K562 (cell line): ENCODE data around the gene DHPS. TPM values are rescaled to one million over a fixed set of nuclear protein-coding genes. Genes with fewer than 3 reads are reported as not detected.

ENCODE experiments used
- ATAC-seq: fragments of 200-7000 bp; cut with Tn5 transposase; 3 replicates; pipeline ENCODE4 v1.9.1; 2020; ENCODE audit warnings: moderate library complexity
- BruUV-seq: library from RNA; stranded (reverse); fragments of 400-500 nt; replicated peaks from 2 replicates; lab custom pipeline; 2021; lab: Mats Ljungman, UMichigan
- CTCF ChIA-PET: fragments of 300-600 bp; formaldehyde crosslinking; extraction: SDS; loops from one replicate; lab custom pipeline; 2021; ENCODE audit warnings: low intra/inter-chr PET ratio; lab: Yijun Ruan, JAX
- POLR2A ChIA-PET: fragments of 300-600, 350-650 bp; sonication (Branson Sonifier 250); formaldehyde crosslinking; extraction: SDS; loops from one replicate; lab custom pipeline; 2021; ENCODE audit warnings: antibody characterized with exemption, inconsistent platforms; lab: Yijun Ruan, JAX
- DNase-seq, 4 experiments: peaks; one replicate each; pipeline versions ENCODE4 v3.0.0 to v3.0.0-alpha.2; 2011 to 2018; ENCODE audit warnings: low spot score in 3 of 4, mixed read lengths in 3 of 4; ENCODE audit errors: extremely low read depth in 1 of 4
- FAIRE-seq: peaks from 2 replicates; lab custom pipeline; 2011; peaks lifted over from hg19 to GRCh38; lab: Jason Lieb, UNC
- H2AFZ ChIP-seq: 2 replicates; pipeline ENCODE4 v1.6.0; 2011; ENCODE audit warnings: low read depth, low read length, control low read depth, inconsistent platforms
- H3K27ac ChIP-seq: fragments of 200-600 bp; 3 replicates; pipeline ENCODE4 v1.8.0; 2011; ENCODE audit warnings: low read depth, mild to moderate bottlenecking, control low read depth, inconsistent platforms, low read length, moderate library complexity, mixed read lengths; ENCODE audit errors: extremely low read depth
- H3K27me3 ChIP-seq, 2 experiments: fragments of 300-600 bp in 1 of 2; 2 replicates in 1 of 2; 3 replicates in 1 of 2; pipeline versions ENCODE4 v1.6.0 to v1.8.0; 2011; ENCODE audit warnings: inconsistent platforms in 2 of 2, low read length in 2 of 2, mild to moderate bottlenecking in 1 of 2, mixed read lengths in 1 of 2, moderate library complexity in 1 of 2; ENCODE audit not compliant: control insufficient read depth in 2 of 2, insufficient read depth in 2 of 2
- H3K36me3 ChIP-seq: fragments of 300-600 bp; 3 replicates; pipeline ENCODE4 v1.8.0; 2011; ENCODE audit warnings: mild to moderate bottlenecking, low read length, inconsistent platforms; ENCODE audit not compliant: control insufficient read depth, insufficient read depth
- H3K4me1 ChIP-seq, 2 experiments: fragments of 200-600 bp in 1 of 2; replicated peaks in 1 of 2; 2 replicates in 1 of 2; 3 replicates in 1 of 2; pipeline versions ENCODE4 v1.5.1 to v1.8.0; 2011; ENCODE audit warnings: inconsistent platforms in 2 of 2, low read length in 2 of 2, mild to moderate bottlenecking in 1 of 2, mixed read lengths in 1 of 2, moderate library complexity in 1 of 2; ENCODE audit not compliant: control insufficient read depth in 2 of 2, insufficient read depth in 2 of 2
- H3K4me2 ChIP-seq: 2 replicates; pipeline ENCODE4 v1.6.1; 2011; ENCODE audit warnings: low read length, control low read depth, inconsistent platforms, mixed read lengths; ENCODE audit not compliant: insufficient read depth
- H3K4me3 ChIP-seq: fragments of 200-600 bp; sonication (generic), shearing (Covaris generic); 2 replicates; pipeline ENCODE4 v1.5.1; 2016; ENCODE audit warnings: control low read depth, inconsistent platforms
- H3K79me2 ChIP-seq: fragments of 200-600 bp; 3 replicates; pipeline ENCODE4 v1.8.0; 2011; ENCODE audit warnings: low read length, inconsistent platforms; ENCODE audit not compliant: control insufficient read depth, insufficient read depth
- H3K9ac ChIP-seq, 2 experiments: 2 replicates each; pipeline versions ENCODE4 v1.6.0 to v1.6.1; 2011; ENCODE audit warnings: low read depth in 2 of 2, low read length in 2 of 2, control low read depth in 1 of 2, inconsistent platforms in 1 of 2, mild to moderate bottlenecking in 1 of 2, mixed read lengths in 1 of 2; ENCODE audit not compliant: insufficient read depth in 1 of 2
- H3K9me1 ChIP-seq: one replicate; pipeline ENCODE4 v1.6.0; 2011; ENCODE audit warnings: inconsistent platforms, mild to moderate bottlenecking, low read length, moderate library complexity; ENCODE audit not compliant: control insufficient read depth, insufficient read depth
- H3K9me3 ChIP-seq: replicated peaks from 2 replicates; pipeline ENCODE4 v1.5.1; 2011; ENCODE audit warnings: low read depth, low read length, inconsistent platforms; ENCODE audit not compliant: control insufficient read depth, insufficient read depth
- H4K20me1 ChIP-seq: replicated peaks from 2 replicates; pipeline ENCODE4 v1.6.1; 2011; ENCODE audit warnings: low read length, inconsistent platforms, mixed read lengths; ENCODE audit not compliant: control insufficient read depth, insufficient read depth
- ADNP ChIP-seq: fragments of 200-800 bp; sonication (Bioruptor generic); IDR thresholded peaks from 2 replicates; pipeline ENCODE4 v1.6.1; 2016; ENCODE audit warnings: missing genetic modification characterization, missing compliant biosample characterization
- ETS1 ChIP-seq: conservative IDR thresholded peaks from 2 replicates; pipeline ENCODE4 v1.6.1; 2011; ENCODE audit warnings: low read depth, mild to moderate bottlenecking, low read length; ENCODE audit not compliant: control insufficient read depth
- FOS ChIP-seq: IDR thresholded peaks from 3 replicates; pipeline ENCODE4 v1.6.1; 2011; ENCODE audit not compliant: insufficient read length; ENCODE audit errors: extremely low read depth
- FOXO4 ChIP-seq: fragments of 450-650 bp; formaldehyde crosslinking; IDR thresholded peaks from 2 replicates; pipeline ENCODE4 v1.4.0; 2020; ENCODE audit warnings: mild to moderate bottlenecking, moderate library complexity
- HNRNPH1 ChIP-seq: fragments of 200-400 bp; formaldehyde crosslinking; optimal IDR thresholded peaks from 2 replicates; pipeline ENCODE3; 2017; ENCODE audit warnings: low read depth, mild to moderate bottlenecking, low read length, moderate library complexity
- KLF10 ChIP-seq: fragments of 250-450 bp; sonication (Bioruptor Pico); IDR thresholded peaks from 2 replicates; pipeline ENCODE4 v1.6.1; 2021; ENCODE audit warnings: matching md5 sums
- L3MBTL2 ChIP-seq: fragments of 450-650 bp; IDR thresholded peaks from 2 replicates; pipeline ENCODE4 v1.6.1; 2016; ENCODE audit warnings: mild to moderate bottlenecking, moderate library complexity
- MTA1 ChIP-seq: fragments of 450-650 bp; IDR thresholded peaks from 2 replicates; pipeline ENCODE4 v1.6.1; 2017; ENCODE audit warnings: borderline replicate concordance
- NR2F6 ChIP-seq: fragments of 450-650 bp; formaldehyde crosslinking; IDR thresholded peaks from 2 replicates; pipeline ENCODE4 v1.4.0; 2020; ENCODE audit warnings: mild to moderate bottlenecking
- PHB ChIP-seq: fragments of 250-450 bp; sonication (Bioruptor Pico); IDR thresholded peaks from 2 replicates; pipeline ENCODE4 v1.5.0; 2021
- RBBP5 ChIP-seq: fragments of 200-600 bp; sonication (generic); IDR thresholded peaks from 2 replicates; pipeline ENCODE4 v1.6.1; 2012; ENCODE audit warnings: borderline replicate concordance, mild to moderate bottlenecking, low read length, control low read depth, inconsistent platforms; ENCODE audit not compliant: insufficient read depth, poor library complexity, severe bottlenecking
- RUNX1 ChIP-seq: sonication (generic); IDR thresholded peaks from 2 replicates; pipeline ENCODE4 v1.6.1; 2016; ENCODE audit warnings: antibody characterized with exemption, low read depth
- SMARCA4 ChIP-seq: fragments of 450-650 bp; IDR thresholded peaks from 2 replicates; pipeline ENCODE4 v1.6.1; 2016
- TEAD1 ChIP-seq, 2 experiments: fragments of 450-650 bp in 1 of 2; sonication (generic) in 1 of 2; formaldehyde crosslinking; IDR thresholded peaks; 2 replicates each; pipeline versions ENCODE4 v1.4.0 to v1.8.0; 2020 to 2022; ENCODE audit warnings: mild to moderate bottlenecking in 2 of 2, missing genetic modification reagents in 1 of 2
- THRB ChIP-seq: fragments of 450-650 bp; formaldehyde crosslinking; conservative IDR thresholded peaks from 2 replicates; pipeline ENCODE4 v1.4.0; 2022; ENCODE audit warnings: mild to moderate bottlenecking, missing genetic modification characterization
- ZNF121 ChIP-seq: sonication (generic); formaldehyde crosslinking; conservative IDR thresholded peaks from 2 replicates; pipeline ENCODE4 v1.8.0; 2022; ENCODE audit warnings: missing genetic modification reagents
- ZNF197 ChIP-seq: fragments of 200-800 bp; sonication (Bioruptor generic); IDR thresholded peaks from 2 replicates; pipeline ENCODE4 v1.6.1; 2016; ENCODE audit warnings: low read depth, missing genetic modification characterization, missing compliant biosample characterization
- ZNF589 ChIP-seq: fragments of 200-800 bp; sonication (Bioruptor generic); IDR thresholded peaks from 2 replicates; pipeline ENCODE4 v1.6.1; 2016; ENCODE audit warnings: low read depth, missing genetic modification characterization, missing compliant biosample characterization
- ZNF707 ChIP-seq: fragments of 250-450 bp; sonication (Bioruptor Pico); conservative IDR thresholded peaks from 2 replicates; pipeline ENCODE4 v1.8.0; 2022; ENCODE audit warnings: inconsistent platforms, mild to moderate bottlenecking, moderate library complexity
- WGBS: fragments of 100-300 bp; shearing (Covaris generic); methylation state at CpG from one replicate; pipeline ENCODE4 v1.1.6; 2016; ENCODE audit warnings: low coverage, mixed read lengths; ENCODE audit not compliant: insufficient coverage; ENCODE audit errors: missing lambda C conversion rate; 5-methylcytosine and 5-hydroxymethylcytosine counted together
- in situ Hi-C: fragments of 300-500 bp; cut with MboI; formaldehyde crosslinking; loops from 4 replicates; pipeline ENCODE4 v1.15.0; 2018; ENCODE audit warnings: inconsistent platforms, mixed read lengths
- intact Hi-C: fragments of 100-400 bp; cut with micrococcal nuclease; formaldehyde crosslinking; loops from 2 replicates; pipeline ENCODE4 v1.14.2; 2022
- polyA plus RNA-seq, 8 experiments: library from polyadenylated mRNA; depleted of rRNA in 4 of 8; stranded (reverse) in 5 of 8; unstranded in 3 of 8; fragments of >200 nt; fragmentation: Nextera tagmentation in 2 of 8; fragmentation: Illumina TruSeq in 1 of 8; extraction: Ambion mirVana in 2 of 8; extraction: Trizol in 1 of 8; gene quantifications; 2 replicates each; pipeline versions ENCODE4 v1.2.1 to v1.2.3, GENCODE V29; 2011 to 2014; ENCODE audit warnings: inconsistent platforms in 1 of 8, missing spikeins in 1 of 8
- total RNA-seq, 7 experiments: library from RNA; depleted of rRNA in 6 of 7; stranded (reverse); fragments of >200 nt in 6 of 7; fragmentation: Illumina TruSeq in 2 of 7; extraction: Trizol in 2 of 7; gene quantifications; 2 replicates each; pipeline versions ENCODE4 v1.2.1 to v1.2.3, GENCODE V29; 2011 to 2021; ENCODE audit warnings: low replicate concordance in 1 of 7

The DHPS gene
- total and polyA plus RNA-seq, 9 of the 15 experiments (the other 6 are each of a cell fraction or from before 2014, with no cell fraction given), result 47.1 to 110 (median 79.9) TPM

GRCh38 chr19:12639901-12640613 is 41.6 kb downstream of the DHPS start:
- in situ Hi-C loops (no loop called here), intact Hi-C loops (loop anchor here (1.0 kb wide), 1 partner anchor 32 kb away; no protein-coding TSS in a partner anchor)
- WGBS, result 33% methylated on average over 33 of the region's 39 CpGs
- CTCF ChIA-PET, result no interaction called here
- Histone ChIP-seq H4K20me1 (no peaks in the 10 kb centered on the region), H3K27me3 (no peaks in the 10 kb centered on the region), H3K4me2 (peak overlapping the region; percentile 60), H2AFZ (peak overlapping the region; percentile 96), H3K4me3 (no peak overlapping the region), H3K36me3 (no peaks in the 10 kb centered on the region), H3K9me3 (0 out of 2 replicates have a peak, but pooled peaks cover 6% of the 10 kb centered on the region), H3K9ac (peak overlapping the region; percentile 16 to 83; a peak in 3 of 4 replicates), H3K79me2 (no peaks in the 10 kb centered on the region), H3K9me1 (no peaks in the 10 kb centered on the region), H3K27ac (no peak overlapping the region), H3K4me1 (peaks cover 2 to 13% of the 10 kb centered on the region in 2 experiments; a peak in 2 of 5 replicates)
- no TSS peak for BruUV-seq
- POLR2A ChIA-PET, result interaction anchor here (0.7 to 1.3 kb wide), 5 partner anchors 9 to 1826 kb away, joined by 3 to 4 read pairs (median 3); a partner anchor contains a TSS
- ATAC-seq, result peak; percentile 99
- peak; percentile 89 for FAIRE-seq
- DNase-seq, result peak; percentile 78 to 87 (median 84)
- TF ChIP-seq NR2F6 (CRISPR knock-in tag) (no peak), ZNF589 (CRISPR knock-in tag) (no peak), MTA1 (no peak), RUNX1 (0 out of 2 replicates have a peak, but pooled peaks have one; percentile 45), ZNF197 (CRISPR knock-in tag) (no peak), TEAD1 (CRISPR knock-in tag; IDR thresholded peaks at IDR 0.05) (peak in 1 of 2 experiments; percentile 80; a peak in 1 of 4 replicates), ZNF121 (CRISPR knock-in tag) (no peak), FOS (no peak), SMARCA4 (no peak), FOXO4 (CRISPR knock-in tag) (no peak), THRB (CRISPR knock-in tag) (no peak), HNRNPH1 (no peak), L3MBTL2 (peak; percentile 81), ETS1 (peak; percentile 52; the same call in 1 of the 2 replicates), ADNP (tag) (no peak), KLF10 (CRISPR knock-in tag) (no peak), PHB (CRISPR knock-in tag) (0 out of 2 replicates have a peak, but pooled peaks have one; percentile 31), RBBP5 (peak; percentile 29), ZNF707 (CRISPR knock-in tag) (no peak)
